GM10248 (cell line): ENCODE data around the gene MYBBP1A.

Source experiments
- CTCF ChIA-PET: fragments of 300-600 bp; sonication (Branson Sonifier 250); formaldehyde crosslinking; extraction: SDS; loops from one replicate; lab custom pipeline; 2021; ENCODE audit warnings: antibody characterized with exemption; lab: Yijun Ruan, JAX
- POLR2A ChIA-PET: fragments of 350-650 bp; sonication (Branson Sonifier 250); formaldehyde crosslinking; extraction: SDS; loops from one replicate; lab custom pipeline; 2020; ENCODE audit warnings: antibody characterized with exemption; lab: Yijun Ruan, JAX
- DNase-seq: peaks from one replicate; pipeline ENCODE4 v3.0.0; 2012; ENCODE audit errors: extremely low spot score
- CTCF ChIP-seq: IDR thresholded peaks from 2 replicates; pipeline ENCODE4 v1.5.1; 2012; ENCODE audit warnings: mild to moderate bottlenecking, low read depth; ENCODE audit errors: extremely low read depth, missing control alignments, control extremely low read depth

MYBBP1A gene

GRCh38 chr17:4584917-4585637, 29.9 kb upstream of the MYBBP1A start:
- no peak for DNase-seq
- ChIA-PET POLR2A (no interaction called here), CTCF (no interaction called here)
- no peak for TF ChIP-seq CTCF

GRCh38 chr17:4584101-4584916, 29.1 kb upstream of the MYBBP1A start, which contains the start of gene SMTNL2:
SMTNL2 (plus strand) TSS chr17:4584529; CDS start chr17:4584606, 77 bp downstream.
- CTCF ChIA-PET, result interaction anchor here (1.3 to 1.9 kb wide), 2 partner anchors 17 to 19 kb away, joined by 6 to 7 read pairs; no protein-coding TSS in a partner anchor
- no peak for DNase-seq
- POLR2A ChIA-PET, result interaction anchor here (0.6 kb wide), 1 partner anchor 990 kb away, joined by 3 read pairs; no protein-coding TSS in a partner anchor
- TF ChIP-seq CTCF, result no peak

GRCh38 chr17:4583782-4584100, 28.6 kb upstream of the MYBBP1A start:
- CTCF ChIA-PET, result interaction anchor here (1.3 to 1.9 kb wide), 2 partner anchors 17 to 19 kb away, joined by 6 to 7 read pairs; no protein-coding TSS in a partner anchor
- no peak for DNase-seq

GRCh38 chr17:4583206-4583605, 28.0 kb upstream of the MYBBP1A start:
- CTCF ChIA-PET, result interaction anchor here (1.3 to 1.9 kb wide), 2 partner anchors 16 to 18 kb away, joined by 6 to 7 read pairs; no protein-coding TSS in a partner anchor
- POLR2A ChIA-PET, result no interaction called here
- TF ChIP-seq CTCF, result no peak
- no peak for DNase-seq

More at GRCh38 chr17:4583782-4584100, 28.6 kb upstream of the MYBBP1A start:
- POLR2A ChIA-PET, result no interaction called here
- TF ChIP-seq CTCF, result no peak

- POLR2A ChIA-PET, result no interaction called here
- CTCF ChIA-PET, result interaction anchor here (1.3 to 1.9 kb wide), 3 partner anchors 16 to 18 kb away, joined by 6 to 8 read pairs (median 7); no protein-coding TSS in a partner anchor
- no peak for DNase-seq
- no peak for TF ChIP-seq CTCF
Observed at GRCh38 chr17:4582691-4583090, 27.5 kb upstream of the MYBBP1A start.

GRCh38 chr17:4582101-4582501, 26.9 kb upstream of the MYBBP1A start:
- no peak for TF ChIP-seq CTCF
- no peak for DNase-seq
- CTCF ChIA-PET, result interaction anchor here (1.7 kb wide), 1 partner anchor 15 kb away, joined by 8 read pairs; no protein-coding TSS in a partner anchor
- POLR2A ChIA-PET, result no interaction called here
